IMR-90 (cell line): ENCODE measurements around the gene MCM3AP. TPM values are rescaled to one million over a fixed set of nuclear protein-coding genes. Genes with fewer than 3 reads are reported as not detected.

Experiments used
- ATAC-seq: fragments of 200-7000 bp; cut with Tn5 transposase; 2 replicates; pipeline ENCODE4 v1.9.1; 2020; ENCODE audit warnings: low read depth, mild to moderate bottlenecking, moderate library complexity
- BruUV-seq: library from RNA; stranded (reverse); fragments of 400-500 nt; replicated peaks from 2 replicates; lab custom pipeline; 2021; lab: Mats Ljungman, UMichigan
- CTCF ChIA-PET: fragments of 300-600 bp; formaldehyde crosslinking; extraction: SDS; loops from one replicate; lab custom pipeline; 2021; ENCODE audit warnings: antibody characterized with exemption; lab: Yijun Ruan, JAX
- POLR2A ChIA-PET: fragments of 300-600 bp; sonication (Branson Sonifier 250); formaldehyde crosslinking; loops from one replicate; lab custom pipeline; 2022; ENCODE audit warnings: antibody characterized with exemption; ENCODE audit not compliant: unreplicated experiment; lab: Charles Lee
- DNase-seq: peaks from one replicate; pipeline ENCODE4 v3.0.0; 2013
- H2AFZ ChIP-seq: replicated peaks from 2 replicates; pipeline ENCODE3; 2013; ENCODE audit warnings: low read length, mild to moderate bottlenecking; ENCODE audit not compliant: poor library complexity
- H2AK5ac ChIP-seq: 2 replicates; pipeline ENCODE4 v1.6.1; 2013; ENCODE audit warnings: low read depth, low read length, inconsistent platforms
- H2AK9ac ChIP-seq: replicated peaks from 2 replicates; pipeline ENCODE3; 2013; ENCODE audit warnings: mild to moderate bottlenecking, low read depth, low read length, moderate library complexity; ENCODE audit not compliant: poor library complexity
- H2BK120ac ChIP-seq: 2 replicates; pipeline ENCODE4 v1.6.1; 2013; ENCODE audit warnings: low read depth, low read length, inconsistent platforms
- H2BK15ac ChIP-seq: 3 replicates; pipeline ENCODE4 v1.6.1; 2013; ENCODE audit warnings: low read depth, low read length, inconsistent platforms
- H2BK20ac ChIP-seq: 2 replicates; pipeline ENCODE4 v1.6.1; 2013; ENCODE audit warnings: low read depth, mild to moderate bottlenecking, inconsistent platforms, low read length, moderate library complexity
- H2BK5ac ChIP-seq: 2 replicates; pipeline ENCODE4 v1.6.1; 2013; ENCODE audit warnings: mild to moderate bottlenecking, low read depth, low read length, inconsistent platforms; ENCODE audit not compliant: poor library complexity, severe bottlenecking
- H3K14ac ChIP-seq: replicated peaks from 2 replicates; pipeline ENCODE4 v1.6.1; 2013; ENCODE audit warnings: low read depth, low read length, inconsistent platforms
- H3K18ac ChIP-seq: 2 replicates; pipeline ENCODE4 v1.6.1; 2013; ENCODE audit warnings: low read depth, low read length, control low read depth
- H3K23ac ChIP-seq: 2 replicates; pipeline ENCODE4 v1.6.1; 2013; ENCODE audit warnings: low read depth, low read length, inconsistent platforms
- H3K27ac ChIP-seq: 2 replicates; pipeline ENCODE4 v1.5.1; 2013; ENCODE audit warnings: mild to moderate bottlenecking, control low read depth, low read length; ENCODE audit not compliant: insufficient read depth
- H3K27me3 ChIP-seq: 2 replicates; pipeline ENCODE4 v1.6.1; 2013; ENCODE audit warnings: low read length; ENCODE audit not compliant: control insufficient read depth, insufficient read depth
- H3K36me3 ChIP-seq: 2 replicates; pipeline ENCODE4 v1.6.1; 2013; ENCODE audit warnings: low read length, mixed read lengths; ENCODE audit not compliant: control insufficient read depth, insufficient read depth
- H3K4ac ChIP-seq: 2 replicates; pipeline ENCODE4 v1.6.1; 2013; ENCODE audit warnings: low read depth, low read length, inconsistent platforms
- H3K4me1 ChIP-seq: 2 replicates; pipeline ENCODE4 v1.6.1; 2013; ENCODE audit warnings: low read length, mixed read lengths; ENCODE audit not compliant: control insufficient read depth, insufficient read depth
- H3K4me2 ChIP-seq: 2 replicates; pipeline ENCODE4 v1.6.1; 2013; ENCODE audit warnings: low read depth, mild to moderate bottlenecking, control low read depth, low read length, moderate library complexity
- H3K4me3 ChIP-seq: 2 replicates; pipeline ENCODE4 v1.5.1; 2013; ENCODE audit warnings: low read depth, mild to moderate bottlenecking, control low read depth, low read length, moderate library complexity; ENCODE audit not compliant: insufficient read depth
- H3K56ac ChIP-seq: 2 replicates; pipeline ENCODE4 v1.6.1; 2013; ENCODE audit warnings: low read length, inconsistent platforms; ENCODE audit not compliant: insufficient read depth; ENCODE audit errors: extremely low read depth
- H3K79me1 ChIP-seq, 2 experiments: 2 replicates each; pipeline ENCODE4 v1.6.1; 2013; ENCODE audit warnings: low read length in 2 of 2, inconsistent platforms in 1 of 2, low read depth in 1 of 2
- H3K9ac ChIP-seq: 2 replicates; pipeline ENCODE4 v1.6.1; 2013; ENCODE audit warnings: low read depth, low read length, control low read depth
- H3K9me1 ChIP-seq: 2 replicates; pipeline ENCODE4 v1.6.1; 2013; ENCODE audit warnings: low read length, inconsistent platforms; ENCODE audit not compliant: insufficient read depth
- H3K9me3 ChIP-seq: 2 replicates; pipeline ENCODE4 v1.6.1; 2013; ENCODE audit warnings: low read length; ENCODE audit not compliant: control insufficient read depth, insufficient read depth
- H4K20me1 ChIP-seq: 2 replicates; pipeline ENCODE4 v1.6.1; 2013; ENCODE audit warnings: low read length, inconsistent platforms; ENCODE audit not compliant: insufficient read depth
- H4K5ac ChIP-seq: 2 replicates; pipeline ENCODE4 v1.6.1; 2013; ENCODE audit warnings: mild to moderate bottlenecking, low read depth, low read length, control low read depth
- H4K8ac ChIP-seq, 2 experiments: 2 replicates each; pipeline ENCODE4 v1.6.1; 2013; ENCODE audit warnings: low read depth in 2 of 2, low read length in 2 of 2, control low read depth in 1 of 2, inconsistent platforms in 1 of 2
- H4K91ac ChIP-seq: 2 replicates; pipeline ENCODE4 v1.6.1; 2013; ENCODE audit warnings: low read depth, low read length, inconsistent platforms; ENCODE audit not compliant: insufficient read depth
- BHLHE40 ChIP-seq: fragments of 150-350 bp; IDR thresholded peaks from 2 replicates; pipeline ENCODE4 v1.6.1; 2016; ENCODE audit warnings: mild to moderate bottlenecking, low read depth, low read length
- CEBPB ChIP-seq: IDR thresholded peaks from 2 replicates; pipeline ENCODE4 v1.6.1; 2012; ENCODE audit warnings: low read depth, low read length, improper control_type of control experiment
- CHD1 ChIP-seq: IDR thresholded peaks from 2 replicates; pipeline ENCODE4 v1.6.1; 2012; ENCODE audit warnings: low read depth, low read length, improper control_type of control experiment
- CTCF ChIP-seq: conservative IDR thresholded peaks from 2 replicates; pipeline ENCODE4 v1.5.1; 2012; ENCODE audit warnings: mild to moderate bottlenecking, low read depth, low read length, improper control_type of control experiment
- MAFK ChIP-seq: IDR thresholded peaks from 2 replicates; pipeline ENCODE4 v1.6.1; 2012; ENCODE audit warnings: low read depth, low read length, improper control_type of control experiment
- MAZ ChIP-seq: IDR thresholded peaks from 2 replicates; pipeline ENCODE4 v1.6.1; 2012; ENCODE audit warnings: low read depth, mild to moderate bottlenecking, low read length, improper control_type of control experiment, moderate library complexity, borderline replicate concordance
- MXI1 ChIP-seq: IDR thresholded peaks from 2 replicates; pipeline ENCODE4 v1.6.1; 2012; ENCODE audit warnings: low read depth, mild to moderate bottlenecking, low read length, moderate library complexity, borderline replicate concordance
- SMC3 ChIP-seq: fragments of 150-350 bp; IDR thresholded peaks from 2 replicates; pipeline ENCODE4 v1.6.1; 2016; ENCODE audit warnings: low read depth, mild to moderate bottlenecking, antibody characterized with exemption, low read length, moderate library complexity
- WGBS, 2 experiments: methylation state at CpG; one replicate each; pipeline versions ENCODE4 v1.1.5 to v1.1.7; 2013; ENCODE audit warnings: missing lambda C conversion rate in 2 of 2; ENCODE audit not compliant: insufficient read length in 1 of 2; ENCODE audit errors: extremely low coverage in 2 of 2; 5-methylcytosine and 5-hydroxymethylcytosine counted together
- dilution Hi-C: fragments of 300-500 bp; cut with HindIII; formaldehyde crosslinking; loops from one replicate; pipeline ENCODE4 v1.14.3; 2018; ENCODE audit warnings: low sequenced_read_pairs; ENCODE audit not compliant: unreplicated experiment
- in situ Hi-C: fragments of 300-500 bp; cut with MboI; formaldehyde crosslinking; loops from 3 replicates; pipeline ENCODE4 v1.14.3; 2019; ENCODE audit warnings: low sequenced_read_pairs, inconsistent platforms, mixed read lengths
- intact Hi-C: fragments of 100-400 bp; cut with micrococcal nuclease; formaldehyde crosslinking; loops from 2 replicates; pipeline ENCODE4 v1.10.0; 2022
- polyA plus RNA-seq, 3 experiments: library from polyadenylated mRNA; depleted of rRNA; stranded (reverse); fragments of >200 nt; gene quantifications; 2 replicates each; pipeline ENCODE4 v1.2.3, GENCODE V29; 2012; ENCODE audit warnings: low replicate concordance in 1 of 3
- total RNA-seq: library from RNA; depleted of rRNA; stranded (reverse); fragments of >200 nt; gene quantifications from 2 replicates; pipeline ENCODE4 v1.2.3, GENCODE V29; 2012

The MCM3AP gene
- total and polyA plus RNA-seq, 2 of the 4 experiments (the other 2 are of a cell fraction) = 46.5 to 63.1 TPM

GRCh38 chr21:46247699-46248421 is 37.6 kb downstream of the MCM3AP start:
- Histone ChIP-seq H3K56ac (no peak overlapping the region), H2AK5ac (no peak overlapping the region), H3K14ac (no peak overlapping the region), H3K4ac (no peak overlapping the region), H2BK120ac (no peak overlapping the region), H2AK9ac (no peak overlapping the region), H3K18ac (no peak overlapping the region), H2BK15ac (no peak overlapping the region), H4K5ac (no peak overlapping the region), H2BK20ac (no peak overlapping the region), H2AFZ (no peak overlapping the region), H4K20me1 (peaks cover 6% of the 10 kb centered on the region), H3K4me1 (no peaks in the 10 kb centered on the region), H3K4me3 (no peak overlapping the region), H3K36me3 (peaks cover 75% of the 10 kb centered on the region), H4K8ac (no peak overlapping the region), H4K91ac (no peak overlapping the region), H3K9me3 (no peaks in the 10 kb centered on the region), H3K9ac (no peak overlapping the region), H3K79me1 (peaks cover 8 to 24% of the 10 kb centered on the region in 2 experiments; a peak in 3 of 4 replicates), H3K27ac (no peak overlapping the region), H3K27me3 (no peaks in the 10 kb centered on the region), H3K4me2 (no peak overlapping the region), H3K9me1 (peaks cover 16% of the 10 kb centered on the region), H2BK5ac (no peak overlapping the region), H3K23ac (no peak overlapping the region)
- TF ChIP-seq BHLHE40 (no peak), MXI1 (no peak), MAFK (no peak), CHD1 (no peak), MAZ (no peak), SMC3 (no peak), CEBPB (no peak), CTCF (no peak)
- BruUV-seq = no TSS peak
- 100% methylated on average over 2 of the region's 3 CpGs; no CpG with 5 or more reads in 1 of the 2 experiments for WGBS, 2 experiments
- DNase-seq (no peak), ATAC-seq (no peak)
- intact Hi-C loops = no loop called here
- dilution Hi-C loops = no loop called here
- in situ Hi-C loops = no loop called here
- CTCF ChIA-PET = no interaction called here
- POLR2A ChIA-PET = no interaction called here
